Stimulated activated CD8-positive, alpha-beta memory T cell treated with anti-CD3 and anti-CD28 coated beads, Interleukin-4, amount 100 ng/mL, for 48 hours (primary cell): ENCODE results near the gene GRAP2.

Experiments used
- DNase-seq: peaks from one replicate; pipeline ENCODE4 v3.0.0-alpha.2; 2020

The GRAP2 gene

GRCh38 chr22:40021401-40022000 lies 120.6 kb downstream of the GRAP2 start:
- DNase-seq, result no peak

- no peak for DNase-seq
Measured at GRCh38 chr22:40022536-40023240, 121.8 kb downstream of the GRAP2 start.
